ENCODE results near the gene PTPRK. TPM values are rescaled to one million over a fixed set of nuclear protein-coding genes. Genes with fewer than 3 reads are reported as not detected.

The PTPRK gene
- total and polyA plus RNA-seq, 9 of the 15 experiments (the other 6 are each of a cell fraction or from before 2014, with no cell fraction given) = 0.04 to 0.51 TPM; not detected in 7

DNA sequence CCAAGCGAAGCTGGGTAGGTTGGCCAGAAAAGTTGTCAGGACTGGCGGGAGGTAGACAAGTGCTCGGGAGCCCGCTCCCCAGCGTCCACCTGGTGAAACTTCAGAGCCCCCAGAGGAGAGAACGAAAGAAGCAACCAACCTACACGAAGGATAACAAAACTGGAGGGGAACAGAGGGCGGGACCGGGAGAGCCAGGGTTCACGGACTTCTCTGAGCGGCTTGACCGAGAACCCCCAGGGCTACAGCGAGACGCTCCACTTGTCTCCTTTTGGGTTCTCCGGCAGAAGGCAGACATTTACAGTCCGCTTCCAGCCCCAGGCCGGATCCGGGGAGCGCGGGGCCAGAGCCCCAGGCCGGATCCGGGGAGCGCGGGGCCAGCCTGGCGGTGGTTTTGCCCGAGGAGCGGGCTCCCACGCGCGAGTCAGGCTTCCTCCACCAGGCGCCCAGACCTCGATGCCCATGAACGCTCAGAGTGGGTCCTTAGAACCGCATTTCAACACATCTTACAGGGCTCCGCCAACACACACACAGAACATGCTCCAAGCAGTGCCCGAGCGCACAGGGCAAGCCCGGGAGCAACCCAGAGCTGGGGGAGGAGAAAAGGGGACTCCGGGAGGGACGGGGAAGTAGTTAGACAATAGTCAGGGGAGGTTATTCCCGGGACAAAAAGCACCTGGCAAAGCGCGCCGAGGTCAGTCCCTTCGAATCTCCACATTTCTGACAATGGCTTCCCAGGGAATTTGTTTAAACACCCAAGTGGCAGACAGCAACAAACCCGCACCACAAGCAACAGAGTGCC is 1.1 kb downstream of the PTPRK start:
- ChIA-PET POLR2A (no interaction called here), CTCF (ENCODE audit: low intra/inter-chr PET ratio) (no interaction called here)
- intact Hi-C loops (cut with micrococcal nuclease) (no loop called here), in situ Hi-C loops (cut with MboI) (no loop called here)
- no peaks in the 10 kb centered on the region for H3K27me3 ChIP-seq (ENCODE audit: control insufficient read depth in 2 of 2, insufficient read depth in 2 of 2, low read length in 2 of 2)
- no peak overlapping the region; the same call in 1 of the 2 replicates for H2AFZ ChIP-seq (ENCODE audit: low read depth, low read length)
- ATAC-seq (no peak), FAIRE-seq (no peak), DNase-seq (ENCODE audit: extremely low read depth in 1 of 4, low spot score in 3 of 4) (no peak)
- no peak overlapping the region for H3K9ac ChIP-seq (ENCODE audit: insufficient read depth in 1 of 2, low read depth in 2 of 2, low read length in 2 of 2)
- no peaks in the 10 kb centered on the region for H3K9me1 ChIP-seq (ENCODE audit: control insufficient read depth, insufficient read depth, low read length)
- BruUV-seq (replicated peaks) = no TSS peak
- H3K79me2 ChIP-seq (ENCODE audit: control insufficient read depth, insufficient read depth, low read length) = no peaks in the 10 kb centered on the region
- H4K20me1 ChIP-seq (replicated peaks; ENCODE audit: control insufficient read depth, insufficient read depth, low read length) = no peaks in the 10 kb centered on the region
- no peak overlapping the region for H3K27ac ChIP-seq (ENCODE audit: extremely low read depth, low read depth, low read length)
- H3K4me3 ChIP-seq = no peak overlapping the region
- peaks cover 0 to 6% of the 10 kb centered on the region in 2 experiments; a peak in 2 of 5 replicates for H3K4me1 ChIP-seq (replicated peaks in 1 of 2; ENCODE audit: control insufficient read depth in 2 of 2, insufficient read depth in 2 of 2, low read length in 2 of 2)
- no peaks in the 10 kb centered on the region for H3K9me3 ChIP-seq (replicated peaks; ENCODE audit: control insufficient read depth, insufficient read depth, low read depth, low read length)
- no peak overlapping the region for H3K4me2 ChIP-seq (ENCODE audit: insufficient read depth, low read length)
- H3K36me3 ChIP-seq (ENCODE audit: control insufficient read depth, insufficient read depth, low read length) = no peaks in the 10 kb centered on the region
- 9% methylated on average over 15 of the region's 46 CpGs for WGBS (ENCODE audit: insufficient coverage, low coverage, missing lambda C conversion rate)
- TF ChIP-seq MEIS2 (IDR thresholded peaks at IDR 0.05; ENCODE audit: partially characterized antibody) (no peak), ZBTB17 (CRISPR knock-in tag; IDR thresholded peaks at IDR 0.05) (no peak)

DNA sequence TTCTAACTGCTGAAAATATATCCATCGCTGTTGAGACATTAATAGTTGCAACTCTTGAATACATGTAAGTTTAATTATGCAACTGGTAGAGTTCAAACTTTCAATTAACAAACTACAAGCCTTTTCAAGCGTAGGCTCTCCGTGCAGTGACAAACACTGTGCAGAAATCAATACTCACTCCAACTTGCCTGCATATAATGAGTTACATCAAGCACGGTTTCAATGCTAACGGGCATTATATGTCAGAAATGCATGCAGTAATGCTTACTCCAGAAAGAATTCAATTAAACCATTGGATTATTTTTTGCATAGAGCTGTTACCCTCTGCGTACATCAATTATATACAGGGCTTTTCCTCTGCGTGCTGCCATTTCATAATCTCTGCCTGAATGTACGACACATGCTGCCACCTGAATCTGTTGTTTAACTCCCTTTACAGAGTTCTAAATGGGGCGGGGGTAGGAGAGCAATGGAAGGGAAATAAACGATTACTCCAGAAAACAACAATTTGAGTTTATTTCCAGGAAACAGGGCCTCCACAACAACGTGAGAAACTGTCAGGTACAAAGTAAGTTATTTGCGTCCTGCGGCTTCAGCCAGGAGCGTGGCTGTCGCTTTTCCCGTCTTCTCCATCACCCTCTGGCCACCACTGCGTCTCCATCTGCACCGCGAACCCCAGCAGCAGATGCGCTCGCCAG is 1.8 kb downstream of the PTPRK start:
- no peak for DNase-seq (ENCODE audit: extremely low read depth in 1 of 4, low spot score in 3 of 4)
- H4K20me1 ChIP-seq (replicated peaks; ENCODE audit: control insufficient read depth, insufficient read depth, low read length) = no peaks in the 10 kb centered on the region
- H3K9ac ChIP-seq (ENCODE audit: insufficient read depth in 1 of 2, low read depth in 2 of 2, low read length in 2 of 2) = no peak overlapping the region
- intact Hi-C loops (cut with micrococcal nuclease) = no loop called here
- peaks cover 0 to 6% of the 10 kb centered on the region in 2 experiments; a peak in 2 of 5 replicates for H3K4me1 ChIP-seq (replicated peaks in 1 of 2; ENCODE audit: control insufficient read depth in 2 of 2, insufficient read depth in 2 of 2, low read length in 2 of 2)
- no peak overlapping the region for H2AFZ ChIP-seq (ENCODE audit: low read depth, low read length)
- H3K27ac ChIP-seq (ENCODE audit: extremely low read depth, low read depth, low read length) = no peak overlapping the region
- no peaks in the 10 kb centered on the region for H3K9me3 ChIP-seq (replicated peaks; ENCODE audit: control insufficient read depth, insufficient read depth, low read depth, low read length)
- no TSS peak for BruUV-seq (replicated peaks)
- H3K9me1 ChIP-seq (ENCODE audit: control insufficient read depth, insufficient read depth, low read length) = no peaks in the 10 kb centered on the region
- no peak overlapping the region for H3K4me3 ChIP-seq
- H3K4me2 ChIP-seq (ENCODE audit: insufficient read depth, low read length) = no peak overlapping the region
- in situ Hi-C loops (cut with MboI) = no loop called here
- H3K36me3 ChIP-seq (ENCODE audit: control insufficient read depth, insufficient read depth, low read length) = no peaks in the 10 kb centered on the region
- CTCF ChIA-PET (ENCODE audit: low intra/inter-chr PET ratio) = no interaction called here
- no peak for FAIRE-seq
- ATAC-seq = no peak
- H3K27me3 ChIP-seq (ENCODE audit: control insufficient read depth in 2 of 2, insufficient read depth in 2 of 2, low read length in 2 of 2) = no peaks in the 10 kb centered on the region
- POLR2A ChIA-PET = no interaction called here
- 2% methylated on average over 11 of the region's 21 CpGs for WGBS (ENCODE audit: insufficient coverage, low coverage, missing lambda C conversion rate)
- no peaks in the 10 kb centered on the region for H3K79me2 ChIP-seq (ENCODE audit: control insufficient read depth, insufficient read depth, low read length)
- no peak for TF ChIP-seq ZEB2 (IDR thresholded peaks at IDR 0.05)
- TF ChIP-seq, protein P1, sequence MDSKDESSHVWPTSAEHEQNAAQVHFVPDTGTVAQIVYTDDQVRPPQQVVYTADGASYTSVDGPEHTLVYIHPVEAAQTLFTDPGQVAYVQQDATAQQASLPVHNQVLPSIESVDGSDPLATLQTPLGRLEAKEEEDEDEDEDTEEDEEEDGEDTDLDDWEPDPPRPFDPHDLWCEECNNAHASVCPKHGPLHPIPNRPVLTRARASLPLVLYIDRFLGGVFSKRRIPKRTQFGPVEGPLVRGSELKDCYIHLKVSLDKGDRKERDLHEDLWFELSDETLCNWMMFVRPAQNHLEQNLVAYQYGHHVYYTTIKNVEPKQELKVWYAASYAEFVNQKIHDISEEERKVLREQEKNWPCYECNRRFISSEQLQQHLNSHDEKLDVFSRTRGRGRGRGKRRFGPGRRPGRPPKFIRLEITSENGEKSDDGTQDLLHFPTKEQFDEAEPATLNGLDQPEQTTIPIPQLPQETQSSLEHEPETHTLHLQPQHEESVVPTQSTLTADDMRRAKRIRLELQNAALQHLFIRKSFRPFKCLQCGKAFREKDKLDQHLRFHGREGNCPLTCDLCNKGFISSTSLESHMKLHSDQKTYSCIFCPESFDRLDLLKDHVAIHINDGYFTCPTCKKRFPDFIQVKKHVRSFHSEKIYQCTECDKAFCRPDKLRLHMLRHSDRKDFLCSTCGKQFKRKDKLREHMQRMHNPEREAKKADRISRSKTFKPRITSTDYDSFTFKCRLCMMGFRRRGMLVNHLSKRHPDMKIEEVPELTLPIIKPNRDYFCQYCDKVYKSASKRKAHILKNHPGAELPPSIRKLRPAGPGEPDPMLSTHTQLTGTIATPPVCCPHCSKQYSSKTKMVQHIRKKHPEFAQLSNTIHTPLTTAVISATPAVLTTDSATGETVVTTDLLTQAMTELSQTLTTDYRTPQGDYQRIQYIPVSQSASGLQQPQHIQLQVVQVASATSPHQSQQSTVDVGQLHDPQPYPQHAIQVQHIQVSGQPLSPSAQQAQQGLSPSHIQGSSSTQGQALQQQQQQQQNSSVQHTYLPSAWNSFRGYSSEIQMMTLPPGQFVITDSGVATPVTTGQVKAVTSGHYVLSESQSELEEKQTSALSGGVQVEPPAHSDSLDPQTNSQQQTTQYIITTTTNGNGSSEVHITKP (IDR thresholded peaks at IDR 0.05; ENCODE audit: partially characterized antibody) = no peak
- no peak for TF ChIP-seq NCOA1 (IDR thresholded peaks at IDR 0.05; ENCODE audit: low read depth)
- no peak for TF ChIP-seq CBX5 (IDR thresholded peaks at IDR 0.05; ENCODE audit: borderline replicate concordance, low read depth)
- TF ChIP-seq MAZ (CRISPR knock-in tag; conservative IDR thresholded peaks at IDR 0.05 in 1 of 2, IDR thresholded peaks at IDR 0.05 in 1 of 2) = no peak

Measured in K562 (cell line).